Stimulated activated CD4-positive, alpha-beta T cell treated with anti-CD3 and anti-CD28 coated beads, Interleukin-1b, Interleukin-23, amount 100 ng/mL, for 48 hours (primary cell): ENCODE results near the gene C7orf57.
"Not testable (repeated sequence)": the region's sequence is repeated elsewhere in the genome, so short reads cannot be mapped to it uniquely, and the experiment has no call there.

Experiments
- DNase-seq: peaks from one replicate; pipeline ENCODE4 v3.0.0-alpha.2; 2020

Gene C7orf57

DNA sequence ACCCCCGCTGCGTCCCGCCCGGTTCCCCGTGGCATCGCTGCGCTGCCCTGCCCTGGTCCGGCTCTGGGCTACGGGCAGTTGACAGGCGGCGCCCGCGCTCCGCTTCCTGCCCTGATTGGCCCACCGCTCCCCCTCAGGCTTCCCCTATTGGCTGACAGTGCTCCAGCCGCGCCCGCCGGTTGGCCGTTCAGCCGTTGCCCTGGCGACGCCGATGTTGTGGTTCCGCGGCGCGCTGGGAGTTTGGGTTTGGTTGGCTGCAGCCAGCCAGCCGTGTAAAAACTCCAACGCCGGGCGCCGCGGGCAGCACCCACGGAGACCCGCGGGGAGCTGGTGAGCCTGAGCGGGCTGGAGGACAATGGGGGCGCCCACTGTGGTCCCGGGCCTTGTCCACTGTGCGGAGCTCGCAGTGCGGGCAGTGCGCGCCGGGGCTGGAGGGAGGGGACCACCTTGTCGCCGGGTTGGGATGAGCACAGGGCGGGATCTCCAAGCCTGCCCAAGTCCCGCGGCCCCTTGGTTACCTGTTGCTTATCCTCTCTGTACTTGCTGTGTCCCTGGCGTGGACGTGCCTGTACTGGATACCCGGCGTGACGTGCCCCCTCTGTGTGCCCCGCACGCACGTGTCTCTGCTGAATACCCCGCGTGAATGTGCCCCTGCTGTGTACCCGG, at the start of gene C7orf57:
TSS of gene C7orf57 (plus strand) at position 243 of the 666 bp plus-strand sequence. CDS start 766 bp downstream, outside the sequence.
- peak; percentile 84 for DNase-seq

DNA sequence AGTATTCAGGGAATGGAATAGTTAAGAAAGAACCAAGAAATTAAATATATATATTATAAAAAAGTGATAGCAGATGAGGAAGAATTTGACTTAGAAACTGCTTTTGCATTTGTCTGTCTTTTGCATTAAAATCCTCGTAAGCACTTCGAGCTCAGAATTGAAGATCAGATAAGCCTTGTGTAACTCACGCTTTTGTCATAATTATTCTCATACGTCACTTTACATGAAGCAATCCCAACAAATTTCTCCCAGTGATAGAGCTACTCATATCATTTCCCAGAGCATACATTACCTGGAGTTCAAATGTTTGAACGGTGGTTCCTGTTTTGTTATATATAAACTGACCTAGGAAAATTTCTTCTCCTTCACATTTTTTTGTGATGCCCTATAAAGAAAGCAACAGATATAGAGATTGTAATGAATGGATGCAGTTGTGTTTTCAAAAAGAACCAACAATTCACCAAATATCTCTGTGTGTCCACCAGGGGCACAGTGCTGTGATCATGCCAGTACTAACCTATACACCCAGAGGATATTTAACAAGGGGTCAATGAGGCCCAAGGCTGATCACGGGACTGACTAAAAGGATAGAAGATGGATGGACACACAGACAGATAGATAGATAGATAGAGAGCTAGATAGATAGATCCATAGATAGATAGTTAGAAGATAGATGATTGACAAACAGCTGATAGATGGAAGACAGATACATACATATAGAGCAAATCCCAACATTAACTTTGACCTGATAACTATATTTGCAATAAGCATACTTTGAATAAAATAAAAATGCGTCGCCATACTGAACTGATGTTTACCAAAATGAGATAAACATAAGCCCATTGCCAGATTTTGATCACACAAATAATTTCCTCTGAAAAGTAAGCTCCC, 46.6 kb upstream of the C7orf57 start:
- no peak for DNase-seq

DNA sequence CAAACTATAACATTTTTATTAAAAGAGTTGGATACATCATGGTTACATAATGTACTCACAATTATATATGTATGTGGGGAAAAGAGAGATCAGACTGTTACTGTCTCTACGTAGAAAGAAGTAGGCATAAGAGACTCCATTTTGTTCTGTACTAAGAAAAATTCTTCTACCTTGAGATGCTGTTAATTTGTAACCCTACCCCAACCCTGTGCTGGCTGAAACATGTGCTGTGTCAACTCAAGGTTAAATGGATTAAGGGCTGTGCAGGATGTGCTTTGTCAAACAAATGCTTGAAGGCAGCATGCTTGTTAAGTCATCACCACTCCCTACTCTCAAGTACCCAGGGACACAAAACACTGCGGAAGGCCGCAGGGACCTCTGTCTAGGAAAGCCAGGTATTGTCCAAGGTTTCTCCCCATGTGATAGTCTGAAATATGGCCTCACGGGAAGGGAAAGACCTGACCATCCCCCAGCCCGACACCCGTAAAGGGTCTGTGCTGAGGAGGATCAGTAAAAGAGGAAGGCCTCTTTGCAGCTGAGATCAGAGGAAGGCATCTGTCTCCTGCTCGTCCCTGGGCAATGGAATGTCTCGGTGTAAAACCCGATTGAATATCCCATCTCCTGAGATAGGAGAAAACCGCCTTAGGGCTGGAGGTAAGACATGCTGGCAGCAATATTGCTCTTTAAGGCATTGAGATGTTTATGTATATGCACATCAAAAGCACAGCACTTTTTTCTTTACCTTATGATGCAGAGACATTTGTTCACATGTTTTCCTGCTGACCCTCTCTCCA, 45.5 kb upstream of the C7orf57 start:
- not testable (repeated sequence) for DNase-seq

DNA sequence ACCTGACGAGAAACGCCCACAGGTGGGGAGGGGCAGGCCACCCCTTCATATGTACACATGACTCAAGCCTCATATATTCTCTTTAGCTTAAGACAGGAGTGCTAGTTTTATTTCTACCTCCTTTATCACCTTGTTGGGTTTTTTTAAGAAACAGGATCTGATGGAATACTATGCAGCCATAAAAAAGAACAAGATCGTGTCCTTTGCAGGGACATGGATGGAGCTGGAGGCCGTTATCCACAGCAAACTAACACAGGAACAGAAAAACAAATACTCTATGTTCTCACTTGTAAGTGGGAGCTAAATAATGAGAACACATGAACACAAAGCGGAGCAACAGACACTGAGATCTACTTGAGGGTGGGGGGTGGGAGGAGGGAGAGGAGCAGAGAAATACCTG, 44.8 kb upstream of the C7orf57 start:
- no peak for DNase-seq

DNA sequence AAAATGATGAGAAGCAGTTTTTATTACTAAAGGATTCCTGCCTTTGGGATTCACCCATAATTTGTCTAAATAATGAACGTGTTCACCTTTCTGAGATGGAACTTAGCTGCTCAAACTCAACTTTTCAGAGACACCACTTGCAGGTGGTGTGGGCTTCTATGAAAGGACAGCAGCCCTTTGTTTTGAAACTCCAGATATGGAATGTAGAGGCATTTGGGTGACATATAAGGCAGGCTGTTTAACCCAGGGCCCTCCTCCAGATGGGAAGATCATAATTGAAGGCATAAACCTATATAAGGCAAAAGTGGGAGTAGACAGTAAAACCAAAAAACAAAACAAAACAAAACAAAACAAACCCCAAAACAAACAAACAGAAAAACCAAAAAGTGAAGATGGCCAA, 44.1 kb upstream of the C7orf57 start:
- no peak for DNase-seq

DNA sequence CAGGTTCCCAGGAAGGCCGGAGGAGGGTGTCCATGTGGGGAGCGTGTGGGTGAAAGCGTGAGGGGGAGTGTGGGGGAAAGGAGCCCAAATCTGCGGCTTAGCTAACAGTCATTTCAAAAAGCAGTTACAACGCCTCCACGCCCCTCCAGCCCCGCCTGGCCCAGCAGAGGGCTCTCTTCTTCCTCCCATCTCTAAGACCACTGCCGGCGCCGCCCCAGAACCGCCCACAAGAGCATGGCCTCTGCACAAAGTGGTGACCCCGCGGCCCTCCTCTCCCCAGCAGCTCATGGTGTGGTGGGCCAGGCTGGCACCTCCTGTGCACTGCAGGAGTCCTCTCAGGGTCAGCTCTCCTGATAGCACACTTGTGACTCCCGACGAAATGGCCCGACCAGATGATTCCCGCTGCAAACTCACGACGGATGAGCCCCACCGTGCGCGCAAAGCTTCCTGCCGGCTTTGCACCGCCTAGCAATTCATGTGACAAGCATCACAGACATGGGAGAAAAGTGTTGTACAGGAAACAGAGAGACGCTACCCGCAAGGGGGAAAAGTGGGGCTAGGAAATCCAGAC, 43.5 kb upstream of the C7orf57 start:
- peak; percentile 83 for DNase-seq

DNA sequence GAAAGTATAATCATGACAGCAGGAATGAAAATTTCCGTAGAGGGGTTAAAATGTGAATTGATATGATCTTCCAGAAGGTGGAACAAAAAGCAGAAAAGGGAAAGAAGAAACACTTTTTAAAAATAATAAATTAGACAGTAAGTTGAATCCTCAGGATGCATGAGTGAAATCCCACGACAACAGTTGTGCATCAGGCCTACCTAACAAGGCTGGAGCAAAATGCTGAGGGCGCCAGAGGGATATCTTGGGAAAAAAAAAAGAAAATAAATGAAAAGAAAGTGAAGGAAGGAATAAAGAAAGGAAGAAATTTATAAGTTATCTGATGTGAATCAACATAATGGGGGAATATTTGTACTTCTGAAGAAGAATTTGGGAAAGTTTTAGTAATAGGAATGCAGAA, 42.9 kb upstream of the C7orf57 start:
- DNase-seq = no peak

DNA sequence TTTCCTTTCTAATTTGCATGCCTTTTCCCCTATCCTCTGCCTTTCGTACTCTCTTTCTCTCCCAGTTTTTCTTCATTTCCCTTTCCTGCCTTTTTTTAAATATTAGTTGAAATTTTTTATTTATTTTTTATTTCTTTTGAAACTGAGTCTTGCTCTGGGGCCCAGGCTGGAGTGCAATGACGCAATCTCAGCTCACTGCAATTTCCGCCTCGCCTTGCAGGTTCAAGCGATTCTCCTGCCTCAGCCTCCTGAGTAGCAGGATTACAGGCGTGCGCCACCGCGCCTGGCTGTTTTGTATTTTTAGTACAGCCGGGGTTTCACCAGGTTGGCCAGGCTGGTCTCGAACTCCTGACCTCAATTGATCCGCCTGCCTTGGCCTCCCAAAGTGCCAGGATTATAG, 35.9 kb upstream of the C7orf57 start:
- DNase-seq = no peak

DNA sequence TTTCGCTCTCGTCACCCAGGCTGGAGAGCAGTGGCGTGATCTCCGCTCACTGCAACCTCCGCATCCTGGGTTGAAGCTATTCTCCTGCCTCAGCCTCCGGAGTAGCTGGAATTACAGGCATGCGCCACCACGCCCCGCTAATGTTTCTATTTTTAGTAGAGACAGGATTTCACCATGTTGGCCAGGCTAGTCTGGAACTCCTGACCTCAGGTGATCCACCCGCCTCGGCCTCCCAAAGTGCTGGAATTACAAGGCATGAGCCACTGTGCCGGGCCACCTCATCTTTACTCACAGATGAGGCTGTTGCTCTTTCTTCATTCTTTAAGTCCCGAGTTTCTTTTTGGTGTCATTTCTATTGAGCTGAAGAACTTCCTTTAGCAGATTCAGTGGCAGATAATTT, 35.2 kb upstream of the C7orf57 start:
- not testable (repeated sequence) for DNase-seq

DNA sequence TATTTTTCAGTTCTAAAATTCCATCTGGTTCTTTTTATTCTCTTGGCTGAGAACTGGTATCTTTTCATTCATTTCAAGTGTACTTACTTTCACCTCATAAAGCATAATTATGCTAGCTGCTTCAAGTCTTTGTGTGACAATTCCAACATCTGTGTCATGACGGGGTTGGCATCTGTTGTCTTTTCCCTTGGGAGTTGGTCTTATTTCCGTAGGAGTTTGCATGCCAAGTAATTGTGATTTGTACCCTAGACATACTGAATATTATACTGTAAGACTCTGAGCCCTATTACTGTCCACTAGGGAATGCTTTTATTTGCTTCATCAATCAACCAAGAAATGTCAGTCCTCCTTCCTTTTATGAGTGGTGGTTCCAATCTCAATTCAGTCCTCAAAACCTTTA, 31.3 kb upstream of the C7orf57 start:
- DNase-seq = no peak

DNA sequence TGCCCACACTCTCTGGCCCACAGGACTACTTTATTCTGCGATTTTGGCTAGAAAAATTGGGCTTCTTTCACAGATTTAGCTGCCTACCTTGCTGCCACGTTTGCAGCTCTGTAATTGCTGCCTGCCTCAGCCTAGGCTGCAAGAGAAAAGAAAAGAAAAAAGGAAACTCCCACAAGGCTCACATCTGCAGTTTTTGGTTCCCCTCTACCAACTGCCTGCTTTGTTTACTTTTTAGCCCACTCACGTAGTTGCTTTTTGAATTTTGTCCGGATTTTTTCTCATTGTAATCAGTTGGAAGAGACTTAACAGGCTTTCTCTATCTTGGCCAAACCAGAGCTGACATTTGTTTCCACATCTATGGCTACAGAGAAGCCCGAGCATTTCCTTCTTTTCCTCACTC, 30.7 kb upstream of the C7orf57 start:
- DNase-seq = no peak

DNA sequence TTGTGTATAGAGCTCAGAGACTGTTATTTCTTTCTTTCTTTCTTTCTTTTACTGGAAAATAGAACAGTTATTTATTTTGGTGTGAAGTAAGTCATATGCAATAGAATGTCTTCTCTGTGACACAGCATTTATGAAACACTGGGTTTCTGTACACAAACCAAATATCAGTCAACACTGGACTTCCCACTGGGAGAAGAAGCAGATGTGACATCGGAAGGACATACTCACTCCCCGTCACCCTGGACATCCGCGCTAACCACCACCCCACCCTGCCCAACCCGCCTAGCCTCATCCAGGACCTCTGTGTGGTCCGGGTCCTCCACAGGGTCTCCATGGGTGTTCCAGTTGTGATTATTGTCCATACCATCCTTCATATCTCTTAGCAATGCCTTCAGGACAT, 28.5 kb upstream of the C7orf57 start:
- DNase-seq = no peak

DNA sequence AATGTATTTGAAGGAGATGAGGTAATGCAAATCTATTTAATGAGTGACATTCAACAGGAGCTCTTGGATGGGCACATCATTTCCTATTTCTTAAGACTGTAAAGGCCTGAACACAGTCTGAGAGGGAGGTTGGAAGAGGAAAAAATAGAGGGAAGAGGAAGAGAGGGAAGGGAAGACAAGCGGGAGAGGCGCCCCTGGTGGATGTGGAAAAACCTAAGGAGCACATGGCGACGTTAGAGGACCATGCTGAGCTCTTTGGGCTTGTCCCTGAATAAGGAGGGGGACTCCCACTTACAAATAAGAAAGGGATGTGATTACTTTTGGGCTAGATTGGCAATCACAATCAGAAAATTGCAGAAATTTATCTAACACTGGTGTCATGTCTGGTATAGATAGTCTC, 26.1 kb upstream of the C7orf57 start:
- DNase-seq = no peak

DNA sequence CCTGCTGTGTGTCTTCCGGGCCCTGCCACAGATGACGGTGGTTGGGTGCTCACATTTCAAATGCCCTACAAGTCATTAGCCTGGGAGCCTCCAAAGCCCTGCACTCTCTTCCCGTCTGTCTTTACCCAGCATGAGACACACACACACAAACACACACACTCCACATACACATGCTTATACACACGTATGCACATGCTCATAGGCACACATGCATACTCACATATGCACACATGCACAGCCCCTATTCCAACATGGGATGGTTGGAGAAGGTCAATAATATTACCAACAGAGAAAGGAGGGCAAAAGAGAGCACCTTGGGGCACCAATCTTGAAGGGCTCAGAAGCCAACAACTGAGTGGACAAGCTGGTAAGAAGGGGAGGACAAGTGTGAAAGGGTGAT, 25.4 kb upstream of the C7orf57 start:
- DNase-seq = no peak

DNA sequence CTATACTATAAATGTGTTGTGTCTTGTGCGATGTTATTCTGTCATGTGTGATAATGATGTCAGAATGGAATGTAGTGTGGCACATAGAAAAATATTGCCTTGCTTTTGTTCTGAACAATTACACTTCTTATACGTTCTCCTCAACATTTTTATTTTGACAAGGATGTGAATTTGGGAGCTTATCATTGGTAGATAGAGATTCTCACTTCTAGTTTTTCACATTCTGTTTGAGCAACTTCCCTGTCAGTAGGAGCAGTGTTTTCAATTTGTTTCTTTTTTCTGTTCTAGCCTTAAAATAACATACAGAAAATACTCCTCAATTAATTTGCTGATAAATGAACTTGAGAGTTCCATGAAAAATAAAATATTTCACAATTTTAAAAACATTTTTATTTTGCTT, 24.0 kb upstream of the C7orf57 start:
- DNase-seq = no peak

DNA sequence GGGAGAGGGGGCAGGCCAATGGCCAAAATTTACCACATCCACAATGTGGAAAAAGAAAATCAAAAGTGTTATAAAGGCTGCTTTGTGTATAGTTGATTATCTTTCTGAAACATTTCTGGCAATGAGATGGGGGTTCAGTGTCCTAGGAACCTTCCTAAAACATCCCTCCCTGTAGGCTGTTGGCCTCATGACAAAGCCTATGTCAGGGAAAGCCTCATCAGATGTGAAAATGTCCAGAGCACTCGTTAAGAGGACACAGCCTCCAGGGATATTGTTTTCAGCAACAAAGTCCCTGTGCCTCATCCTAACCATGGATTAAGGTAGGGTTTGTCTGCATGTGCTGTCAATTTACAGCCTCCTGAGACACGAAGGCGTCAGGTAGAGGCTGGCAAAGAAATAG, 23.4 kb upstream of the C7orf57 start:
- DNase-seq = no peak

DNA sequence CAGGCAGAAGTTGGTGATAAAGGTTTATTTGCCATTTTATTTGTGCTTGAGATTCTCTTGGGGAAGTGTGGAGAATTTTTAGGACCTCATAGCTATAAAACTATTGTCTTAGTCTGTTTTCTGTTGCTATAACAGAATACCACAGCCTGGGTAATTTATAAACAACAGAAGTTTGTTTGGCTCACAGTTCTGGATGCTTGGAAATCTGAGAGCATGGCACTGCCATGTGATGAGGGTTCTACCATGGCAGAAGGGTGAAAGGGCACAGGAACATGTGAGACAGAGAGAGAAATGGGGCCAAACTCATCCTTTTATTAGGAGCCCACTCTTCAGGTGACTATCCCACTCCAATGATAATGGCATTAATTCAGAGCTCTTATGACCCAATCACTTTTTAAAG, 18.7 kb upstream of the C7orf57 start:
- no peak for DNase-seq

DNA sequence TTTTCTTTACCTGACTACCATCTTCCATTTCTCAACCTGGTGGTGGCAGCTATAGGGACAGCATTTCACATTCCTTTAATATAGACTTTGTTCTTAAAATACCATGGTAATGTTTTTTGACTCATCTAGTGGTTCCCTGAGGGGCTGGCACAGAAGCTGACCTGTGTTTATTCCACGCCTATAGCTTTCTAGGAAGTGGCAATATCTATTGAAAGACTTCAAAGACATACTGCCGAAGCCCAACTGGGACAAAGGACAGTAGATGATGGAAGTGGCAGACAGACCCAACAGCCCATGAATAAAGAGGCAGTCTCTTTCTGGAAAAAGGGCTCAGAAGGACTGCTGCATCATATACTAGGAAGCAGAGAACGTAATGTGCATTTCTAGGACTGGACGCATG, 17.7 kb upstream of the C7orf57 start:
- DNase-seq = no peak

DNA sequence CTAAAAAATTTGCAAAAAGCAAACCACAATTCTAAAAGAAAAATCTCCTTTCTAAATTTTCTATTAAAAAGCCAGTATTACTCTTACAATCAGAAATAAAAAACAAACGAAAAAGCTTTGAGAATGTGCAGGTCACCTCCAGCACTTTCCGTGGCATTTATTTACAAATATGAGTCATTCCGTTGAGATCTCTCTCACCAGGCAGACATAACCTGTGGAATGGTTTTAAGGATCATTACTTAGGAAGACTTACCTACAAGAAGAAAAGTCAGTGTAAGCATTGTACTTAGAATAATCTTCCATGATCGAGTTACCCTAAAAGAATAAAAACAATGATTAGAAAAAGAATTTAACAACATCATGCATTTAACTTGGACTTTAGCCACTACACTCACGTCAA, 9.7 kb upstream of the C7orf57 start:
- no peak for DNase-seq

DNA sequence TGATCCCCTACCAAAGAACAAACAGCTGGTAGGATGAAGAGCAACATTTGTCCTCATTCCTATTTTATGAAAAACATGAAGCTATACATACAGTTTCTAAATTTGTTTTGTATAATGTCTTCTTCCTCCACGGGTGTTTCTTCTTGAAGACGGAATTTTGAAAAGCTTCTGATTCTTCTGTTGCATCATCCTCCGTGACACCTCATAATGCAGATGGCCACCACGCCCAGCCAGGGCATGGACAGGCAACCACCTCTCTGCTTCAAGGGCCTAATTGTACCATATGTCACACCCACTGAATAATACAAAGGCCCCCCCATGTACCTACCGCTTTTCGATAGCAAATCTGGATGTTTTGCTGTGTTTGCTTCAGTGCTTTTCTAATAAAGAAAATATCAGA, 6.4 kb upstream of the C7orf57 start, which contains the start of gene SUN3:
TSS of gene SUN3 (minus strand) at position 170 of the 400 bp plus-strand sequence. CDS start at position 1, 169 bp downstream.
- DNase-seq = no peak

DNA sequence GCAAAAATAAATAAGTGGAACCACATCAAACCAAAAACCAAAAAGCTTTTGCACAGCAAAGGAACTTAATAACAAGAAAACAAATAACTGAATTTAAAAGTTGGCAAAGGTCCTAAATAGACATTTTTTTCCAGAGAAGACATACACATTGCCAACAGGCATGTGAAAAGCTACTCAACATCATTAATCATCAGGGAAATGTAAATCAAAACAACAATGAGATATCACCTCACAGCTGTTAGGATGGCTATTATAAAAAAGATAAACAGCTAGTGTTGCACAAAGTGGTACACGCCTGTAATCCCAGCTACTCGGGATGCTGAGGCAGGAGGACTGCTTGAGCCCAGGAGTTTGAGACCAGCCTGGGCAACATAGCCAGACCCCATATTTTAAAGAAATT, 4.2 kb upstream of the C7orf57 start:
- DNase-seq = no peak

DNA sequence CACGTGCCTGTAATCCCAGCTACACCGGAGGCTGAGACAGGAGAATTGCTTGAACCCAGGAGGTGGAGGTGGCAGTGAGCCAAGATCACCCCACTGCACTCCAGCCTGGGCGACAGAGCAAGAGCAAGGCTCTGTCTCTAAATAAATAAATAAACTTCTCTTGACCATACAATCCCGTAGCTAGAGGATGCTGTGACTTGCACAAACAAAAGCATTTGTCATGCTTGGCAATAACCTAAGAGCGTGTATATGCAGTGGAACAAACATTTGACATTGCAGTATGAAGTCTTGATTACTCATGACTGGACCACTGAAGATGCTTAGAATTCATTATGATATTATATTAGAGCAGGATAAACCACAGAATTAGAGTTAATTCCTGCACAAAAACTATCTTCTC, 1.4 kb upstream of the C7orf57 start:
- no peak for DNase-seq

DNA sequence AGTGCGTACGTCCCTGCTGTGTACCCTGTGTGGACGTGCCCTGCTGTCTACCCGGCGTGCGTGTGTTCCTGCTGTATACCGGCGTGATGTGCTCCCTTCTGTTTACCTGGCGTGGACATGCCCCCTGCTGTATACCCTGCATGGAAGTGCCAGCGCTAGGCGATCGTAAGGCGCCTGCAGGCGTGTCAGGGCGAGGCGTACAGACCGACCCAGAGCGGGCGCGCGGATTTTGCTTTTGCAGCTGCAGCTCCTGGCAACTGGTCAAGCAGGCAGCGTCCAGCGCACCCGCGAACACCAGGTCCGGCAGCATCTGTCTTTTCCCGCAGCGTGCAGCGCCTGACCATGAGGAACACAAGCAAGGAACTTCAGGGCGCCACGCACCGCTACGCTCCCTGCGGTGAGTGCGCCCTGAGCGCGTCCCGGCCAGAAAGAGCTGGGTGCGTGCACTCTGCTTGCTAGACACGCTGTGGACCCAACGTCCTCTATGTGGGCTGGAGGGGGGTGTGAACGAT, 680 bp downstream of the C7orf57 start:
- DNase-seq = no peak
